HCT116 (cell line): ENCODE results near the gene PDLIM3. TPM values are rescaled to one million over a fixed set of nuclear protein-coding genes. Genes with fewer than 3 reads are reported as not detected.

Experiments
- ATAC-seq: fragments of 200-7000 bp; cut with Tn5 transposase; 2 replicates; pipeline ENCODE4 v1.9.1; 2020; ENCODE audit warnings: mild to moderate bottlenecking, moderate library complexity
- BruUV-seq: library from RNA; stranded (reverse); fragments of 400-500 nt; replicated peaks from 2 replicates; lab custom pipeline; 2021; lab: Mats Ljungman, UMichigan
- CTCF ChIA-PET: fragments of 300-600 bp; sonication (Branson Sonifier 250); formaldehyde crosslinking; loops from one replicate; lab custom pipeline; 2021; ENCODE audit warnings: antibody characterized with exemption; lab: Charles Lee
- POLR2A ChIA-PET: fragments of 300-600, 350-600 bp; sonication (Branson Sonifier 250); formaldehyde crosslinking; loops from one replicate; lab custom pipeline; 2021; ENCODE audit warnings: antibody characterized with exemption; lab: Charles Lee
- RAD21 ChIA-PET, 2 experiments: fragments of 300-600 bp; sonication (Branson Sonifier 250); formaldehyde crosslinking; loops; one replicate each; lab custom pipeline; 2023; ENCODE audit warnings: low total read pairs in 2 of 2; ENCODE audit not compliant: uncharacterized antibody in 2 of 2, unreplicated experiment in 2 of 2, low non-redundant PET in 1 of 2; lab: Charles Lee
- DNase-seq: peaks from one replicate; pipeline ENCODE4 v3.0.0-alpha.2; 2010; ENCODE audit warnings: low read depth, low spot score
- H2AFZ ChIP-seq: fragments of 200-600 bp; shearing (Covaris generic), sonication (generic); 2 replicates; pipeline ENCODE4 v1.6.1; 2017; ENCODE audit warnings: low read depth, mixed run types, mixed read lengths, antibody characterized with exemption, low read length; ENCODE audit not compliant: poor library complexity, severe bottlenecking
- H3K27ac ChIP-seq: 2 replicates; pipeline ENCODE4 v1.5.1; 2012; ENCODE audit warnings: low read depth, low read length
- H3K27me3 ChIP-seq: fragments of 200-600 bp; sonication (generic); 2 replicates; pipeline ENCODE4 v1.6.1; 2016; ENCODE audit warnings: mixed run types, low read length, mixed read lengths; ENCODE audit not compliant: insufficient read depth
- H3K36me3 ChIP-seq, 2 experiments: fragments of 200-500 bp in 1 of 2; fragments of 200-600 bp in 1 of 2; sonication (Bioruptor generic) in 1 of 2; sonication (generic) in 1 of 2; 2 replicates each; pipeline versions ENCODE4 v1.5.1 to v1.6.1; 2014 to 2016; ENCODE audit warnings: low read length in 2 of 2, inconsistent platforms in 1 of 2, mixed read lengths in 1 of 2, mixed run types in 1 of 2; ENCODE audit not compliant: insufficient read depth in 2 of 2, control insufficient read depth in 1 of 2
- H3K4me1 ChIP-seq, 2 experiments: fragments of 200-600 bp in 1 of 2; sonication (generic) in 1 of 2; 2 replicates each; pipeline versions ENCODE4 v1.5.1 to v1.6.1; 2012 to 2017; ENCODE audit warnings: low read length in 2 of 2, inconsistent platforms in 1 of 2, mild to moderate bottlenecking in 1 of 2, mixed read lengths in 1 of 2, mixed run types in 1 of 2, moderate library complexity in 1 of 2; ENCODE audit not compliant: insufficient read depth in 2 of 2, control insufficient read depth in 1 of 2
- H3K4me2 ChIP-seq: fragments of 200-600 bp; sonication (generic); 2 replicates; pipeline ENCODE4 v1.6.1; 2017; ENCODE audit warnings: mixed run types, low read length, mixed read lengths
- H3K4me3 ChIP-seq, 2 experiments: fragments of 200-600 bp in 1 of 2; sonication (generic) in 1 of 2; replicated peaks in 1 of 2; 2 replicates each; pipeline ENCODE4 v1.5.1; 2011 to 2016; ENCODE audit warnings: low read length in 2 of 2, control low read depth in 1 of 2, low read depth in 1 of 2, mild to moderate bottlenecking in 1 of 2, mixed read lengths in 1 of 2, mixed run types in 1 of 2
- H3K79me2 ChIP-seq: fragments of 200-600 bp; sonication (generic); 2 replicates; pipeline ENCODE4 v1.6.1; 2017; ENCODE audit warnings: mild to moderate bottlenecking, mixed run types, low read length, moderate library complexity, mixed read lengths; ENCODE audit not compliant: insufficient read depth
- H3K9ac ChIP-seq: fragments of 200-600 bp; sonication (generic); 2 replicates; pipeline ENCODE4 v1.6.1; 2016; ENCODE audit warnings: low read length, mixed read lengths
- H3K9me2 ChIP-seq: fragments of 200-600 bp; sonication (generic), shearing (Covaris generic); 2 replicates; pipeline ENCODE4 v1.6.1; 2017; ENCODE audit warnings: mixed run types, mild to moderate bottlenecking, moderate library complexity; ENCODE audit not compliant: insufficient read depth
- H3K9me3 ChIP-seq, 2 experiments: fragments of 200-500 bp in 1 of 2; fragments of 200-600 bp in 1 of 2; sonication (Bioruptor generic) in 1 of 2; sonication (generic) in 1 of 2; 2 replicates each; pipeline ENCODE4 v1.6.1; 2014 to 2017; ENCODE audit warnings: low read length in 2 of 2, mixed read lengths in 2 of 2, inconsistent platforms in 1 of 2, low read depth in 1 of 2, mild to moderate bottlenecking in 1 of 2, mixed run types in 1 of 2, moderate library complexity in 1 of 2; ENCODE audit not compliant: control insufficient read depth in 1 of 2, insufficient read depth in 1 of 2
- H4K20me1 ChIP-seq: fragments of 200-600 bp; sonication (generic), shearing (Covaris generic); 2 replicates; pipeline ENCODE4 v1.6.1; 2017; ENCODE audit warnings: mixed run types, mild to moderate bottlenecking, moderate library complexity; ENCODE audit not compliant: insufficient read depth
- ATF3 ChIP-seq: IDR thresholded peaks from 2 replicates; pipeline ENCODE4 v1.6.1; 2012
- CEBPB ChIP-seq: IDR thresholded peaks from 2 replicates; pipeline ENCODE4 v1.6.1; 2012; ENCODE audit warnings: low read depth
- EZH2 ChIP-seq: fragments of 200-600 bp; sonication (generic); IDR thresholded peaks from 2 replicates; pipeline ENCODE4 v1.6.1; 2017; ENCODE audit warnings: antibody characterized with exemption, mixed run types
- POLR2AphosphoS5 ChIP-seq: IDR thresholded peaks from 2 replicates; pipeline ENCODE4 v1.6.1; 2011; ENCODE audit warnings: mild to moderate bottlenecking, low read depth, low read length, moderate library complexity
- REST ChIP-seq: IDR thresholded peaks from 2 replicates; pipeline ENCODE4 v1.6.1; 2012; ENCODE audit warnings: low read depth
- ZFX ChIP-seq: fragments of 450-650 bp; IDR thresholded peaks from 2 replicates; pipeline ENCODE4 v1.6.1; 2017
- intact Hi-C: fragments of 100-400 bp; cut with micrococcal nuclease; formaldehyde crosslinking; loops from 2 replicates; pipeline ENCODE4 v1.10.0; 2022
- total RNA-seq: library from RNA; stranded (reverse); gene quantifications from one replicate; pipeline ENCODE4 v1.2.1, GENCODE V29; 2021; ENCODE audit not compliant: unreplicated experiment

PDLIM3 gene
- total RNA-seq, 1 experiment from 2014 or later: 11.5 TPM

GRCh38 chr4:185536411-185536709, 1.1 kb upstream of the PDLIM3 start:
- Histone ChIP-seq H3K9me3 (no peaks in the 10 kb centered on the region), H3K9me2 (no peaks in the 10 kb centered on the region), H3K4me3 (0 out of 4 replicates have a peak overlapping the region, but pooled peaks of 1 of the 2 experiments have one; percentile 76), H2AFZ (peak overlapping the region; percentile 81), H3K4me2 (peak overlapping the region; percentile 93), H3K9ac (no peak overlapping the region), H4K20me1 (no peaks in the 10 kb centered on the region), H3K27me3 (no peaks in the 10 kb centered on the region), H3K36me3 (no peaks in the 10 kb centered on the region), H3K4me1 (peaks cover 2 to 13% of the 10 kb centered on the region in 2 experiments; a peak in 2 of 4 replicates), H3K79me2 (no peaks in the 10 kb centered on the region), H3K27ac (no peak overlapping the region)
- DNase-seq: no peak
- CTCF ChIA-PET: no interaction called here
- ATAC-seq: no peak
- intact Hi-C loops: no loop called here
- TF ChIP-seq CEBPB (no peak), EZH2 (no peak), ATF3 (no peak), ZFX (no peak), POLR2AphosphoS5 (no peak), REST (no peak)
- RAD21 ChIA-PET: no interaction called here
- no TSS peak for BruUV-seq
- POLR2A ChIA-PET: interaction anchor here (0.8 kb wide), 1 partner anchor 37 kb away, joined by 3 read pairs; no protein-coding TSS in a partner anchor
